ENCODE measurements around the gene TRAF3. TPM values are rescaled to one million over a fixed set of nuclear protein-coding genes. Genes with fewer than 3 reads are reported as not detected.

TRAF3 gene
- total and polyA plus RNA-seq, 4 donors: 2.1 to 12.0 (median 5.2) TPM

DNA sequence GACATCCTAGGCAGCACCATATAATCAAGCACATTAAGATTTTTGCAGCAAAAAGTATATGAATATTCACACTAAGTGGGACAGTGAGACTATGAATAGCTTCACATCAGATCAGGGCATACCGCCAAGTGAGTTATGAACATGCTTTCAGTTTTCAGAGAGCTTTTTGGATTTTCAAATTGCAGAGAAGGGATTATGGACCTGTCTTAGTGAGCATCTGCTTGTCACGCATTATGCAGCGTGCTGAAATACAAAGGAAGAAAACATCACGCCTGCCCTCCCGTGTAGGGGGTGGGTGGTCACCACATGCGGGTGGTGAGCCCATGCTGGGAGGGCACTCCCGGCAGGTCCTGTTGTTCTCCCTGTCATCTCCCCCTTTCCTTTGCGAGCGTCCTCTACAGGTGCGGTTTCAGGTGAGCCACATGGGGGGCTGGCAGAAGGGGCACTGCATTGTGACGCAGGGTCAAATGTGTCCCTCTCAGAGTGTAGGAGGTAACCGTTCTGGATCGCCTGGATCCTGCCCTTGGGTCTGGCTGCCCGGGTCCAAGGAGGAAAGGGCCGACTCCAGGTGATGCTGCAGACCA is 42.6 kb downstream of the TRAF3 start:
- peak overlapping the region in 1 of 2 donors; percentile 25 for H3K27ac ChIP-seq (ENCODE audit: low read depth in 1 of 2, low read length in 2 of 2)
- DNase-seq (ENCODE audit: low spot score): no peak
- 85% methylated on average over 15 of the region's 15 CpGs for WGBS
- H3K9ac ChIP-seq (ENCODE audit: low read depth in 1 of 2, low read length in 2 of 2): no peak overlapping the region
- no peaks in the 10 kb centered on the region for H3K36me3 ChIP-seq (ENCODE audit: control insufficient read depth in 4 of 4, insufficient read depth in 3 of 4, low read depth in 1 of 4, low read length in 3 of 4)
- no peak overlapping the region for H3K4me3 ChIP-seq (ENCODE audit: low read depth in 1 of 3, low read length in 3 of 3)
- H3K9me3 ChIP-seq (ENCODE audit: control insufficient read depth in 4 of 4, low read length in 3 of 4): no peaks in the 10 kb centered on the region
- no peaks in the 10 kb centered on the region for H3K27me3 ChIP-seq (ENCODE audit: control insufficient read depth in 4 of 4, insufficient read depth in 4 of 4, low read length in 3 of 4)
- no peak for TF ChIP-seq FOXA2 (IDR thresholded peaks at IDR 0.05)
- no peak for TF ChIP-seq YY1 (IDR thresholded peaks at IDR 0.05)
- peaks cover 5 to 34% (median 25%) of the 10 kb centered on the region in 4 donors for H3K4me1 ChIP-seq (ENCODE audit: control insufficient read depth in 4 of 4, insufficient read depth in 4 of 4, low read length in 3 of 4)

DNA sequence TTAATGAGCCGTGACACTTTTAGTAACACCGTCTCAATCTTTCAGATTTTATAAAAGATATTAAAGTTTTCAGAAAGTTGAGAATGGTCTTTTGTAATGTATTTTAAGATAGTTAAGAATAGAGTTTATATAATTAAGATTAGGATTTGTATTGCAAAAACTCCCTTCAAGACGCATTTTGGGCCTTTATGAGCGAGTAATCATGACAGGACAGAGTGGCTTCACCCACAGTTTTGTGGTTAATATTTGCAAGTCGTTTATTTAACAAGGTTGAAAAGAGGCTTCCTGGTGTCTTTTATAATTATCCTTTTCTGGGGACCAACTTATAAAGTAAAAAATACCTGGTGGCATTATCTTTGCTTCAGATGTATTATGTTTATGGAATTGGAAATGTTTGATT is 44.0 kb downstream of the TRAF3 start:
- no peak for DNase-seq (ENCODE audit: low spot score)
- Histone ChIP-seq H3K9me3 (ENCODE audit: control insufficient read depth in 4 of 4, low read length in 3 of 4) (no peaks in the 10 kb centered on the region), H3K36me3 (ENCODE audit: control insufficient read depth in 4 of 4, insufficient read depth in 3 of 4, low read depth in 1 of 4, low read length in 3 of 4) (no peaks in the 10 kb centered on the region), H3K4me1 (ENCODE audit: control insufficient read depth in 4 of 4, insufficient read depth in 4 of 4, low read length in 3 of 4) (peaks cover 9 to 40% (median 32%) of the 10 kb centered on the region in 4 donors), H3K27ac (ENCODE audit: low read depth in 1 of 2, low read length in 2 of 2) (no peak overlapping the region), H3K27me3 (ENCODE audit: control insufficient read depth in 4 of 4, insufficient read depth in 4 of 4, low read length in 3 of 4) (no peaks in the 10 kb centered on the region), H3K9ac (ENCODE audit: low read depth in 1 of 2, low read length in 2 of 2) (no peak overlapping the region), H3K4me3 (ENCODE audit: low read depth in 1 of 3, low read length in 3 of 3) (no peak overlapping the region)
- 84% methylated on average over 5 of the region's 5 CpGs for WGBS
- TF ChIP-seq, protein P1, sequence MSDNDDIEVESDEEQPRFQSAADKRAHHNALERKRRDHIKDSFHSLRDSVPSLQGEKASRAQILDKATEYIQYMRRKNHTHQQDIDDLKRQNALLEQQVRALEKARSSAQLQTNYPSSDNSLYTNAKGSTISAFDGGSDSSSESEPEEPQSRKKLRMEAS (IDR thresholded peaks at IDR 0.05): no peak
- TF ChIP-seq HNF4G (IDR thresholded peaks at IDR 0.05) (no peak), HNF4A (conservative IDR thresholded peaks at IDR 0.05) (no peak), NR2F2 (IDR thresholded peaks at IDR 0.05) (no peak), GABPA (IDR thresholded peaks at IDR 0.05 in 1 of 2, conservative IDR thresholded peaks at IDR 0.05 in 1 of 2) (no peak)
- TF ChIP-seq, protein P2, sequence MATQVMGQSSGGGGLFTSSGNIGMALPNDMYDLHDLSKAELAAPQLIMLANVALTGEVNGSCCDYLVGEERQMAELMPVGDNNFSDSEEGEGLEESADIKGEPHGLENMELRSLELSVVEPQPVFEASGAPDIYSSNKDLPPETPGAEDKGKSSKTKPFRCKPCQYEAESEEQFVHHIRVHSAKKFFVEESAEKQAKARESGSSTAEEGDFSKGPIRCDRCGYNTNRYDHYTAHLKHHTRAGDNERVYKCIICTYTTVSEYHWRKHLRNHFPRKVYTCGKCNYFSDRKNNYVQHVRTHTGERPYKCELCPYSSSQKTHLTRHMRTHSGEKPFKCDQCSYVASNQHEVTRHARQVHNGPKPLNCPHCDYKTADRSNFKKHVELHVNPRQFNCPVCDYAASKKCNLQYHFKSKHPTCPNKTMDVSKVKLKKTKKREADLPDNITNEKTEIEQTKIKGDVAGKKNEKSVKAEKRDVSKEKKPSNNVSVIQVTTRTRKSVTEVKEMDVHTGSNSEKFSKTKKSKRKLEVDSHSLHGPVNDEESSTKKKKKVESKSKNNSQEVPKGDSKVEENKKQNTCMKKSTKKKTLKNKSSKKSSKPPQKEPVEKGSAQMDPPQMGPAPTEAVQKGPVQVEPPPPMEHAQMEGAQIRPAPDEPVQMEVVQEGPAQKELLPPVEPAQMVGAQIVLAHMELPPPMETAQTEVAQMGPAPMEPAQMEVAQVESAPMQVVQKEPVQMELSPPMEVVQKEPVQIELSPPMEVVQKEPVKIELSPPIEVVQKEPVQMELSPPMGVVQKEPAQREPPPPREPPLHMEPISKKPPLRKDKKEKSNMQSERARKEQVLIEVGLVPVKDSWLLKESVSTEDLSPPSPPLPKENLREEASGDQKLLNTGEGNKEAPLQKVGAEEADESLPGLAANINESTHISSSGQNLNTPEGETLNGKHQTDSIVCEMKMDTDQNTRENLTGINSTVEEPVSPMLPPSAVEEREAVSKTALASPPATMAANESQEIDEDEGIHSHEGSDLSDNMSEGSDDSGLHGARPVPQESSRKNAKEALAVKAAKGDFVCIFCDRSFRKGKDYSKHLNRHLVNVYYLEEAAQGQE (IDR thresholded peaks at IDR 0.05): no peak
- TF ChIP-seq, protein P3, sequence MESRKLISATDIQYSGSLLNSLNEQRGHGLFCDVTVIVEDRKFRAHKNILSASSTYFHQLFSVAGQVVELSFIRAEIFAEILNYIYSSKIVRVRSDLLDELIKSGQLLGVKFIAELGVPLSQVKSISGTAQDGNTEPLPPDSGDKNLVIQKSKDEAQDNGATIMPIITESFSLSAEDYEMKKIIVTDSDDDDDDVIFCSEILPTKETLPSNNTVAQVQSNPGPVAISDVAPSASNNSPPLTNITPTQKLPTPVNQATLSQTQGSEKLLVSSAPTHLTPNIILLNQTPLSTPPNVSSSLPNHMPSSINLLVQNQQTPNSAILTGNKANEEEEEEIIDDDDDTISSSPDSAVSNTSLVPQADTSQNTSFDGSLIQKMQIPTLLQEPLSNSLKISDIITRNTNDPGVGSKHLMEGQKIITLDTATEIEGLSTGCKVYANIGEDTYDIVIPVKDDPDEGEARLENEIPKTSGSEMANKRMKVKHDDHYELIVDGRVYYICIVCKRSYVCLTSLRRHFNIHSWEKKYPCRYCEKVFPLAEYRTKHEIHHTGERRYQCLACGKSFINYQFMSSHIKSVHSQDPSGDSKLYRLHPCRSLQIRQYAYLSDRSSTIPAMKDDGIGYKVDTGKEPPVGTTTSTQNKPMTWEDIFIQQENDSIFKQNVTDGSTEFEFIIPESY (IDR thresholded peaks at IDR 0.05): no peak

DNA sequence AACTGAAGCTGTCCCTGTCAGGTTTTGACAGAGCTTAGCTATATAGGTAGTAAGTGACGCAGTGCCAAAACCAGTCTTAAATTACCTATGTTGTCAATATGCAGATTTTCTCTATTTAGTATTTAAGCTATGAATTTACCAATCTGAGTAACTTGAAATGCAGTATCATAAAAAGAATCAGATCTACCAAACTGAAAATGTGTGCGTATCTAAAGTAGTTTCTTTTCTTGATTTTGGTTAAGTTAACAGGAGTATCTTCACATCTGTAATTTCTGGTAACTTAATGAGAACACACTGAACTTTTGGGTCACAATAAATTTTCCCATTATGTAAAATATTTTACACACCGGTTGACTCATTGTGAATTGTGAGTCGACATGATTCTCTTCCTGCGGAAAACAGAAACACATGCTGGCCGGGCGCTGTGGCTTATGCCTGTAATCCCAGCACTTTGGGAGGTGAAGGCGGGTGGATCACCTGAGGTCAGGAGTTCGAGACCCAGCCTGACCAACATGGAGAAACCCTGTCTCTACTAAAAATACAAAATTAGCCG is 45.1 kb downstream of the TRAF3 start:
- H3K4me1 ChIP-seq (ENCODE audit: control insufficient read depth in 4 of 4, insufficient read depth in 4 of 4, low read length in 3 of 4): peaks cover 9 to 36% (median 29%) of the 10 kb centered on the region in 4 donors
- H3K27ac ChIP-seq (ENCODE audit: low read depth in 1 of 2, low read length in 2 of 2): no peak overlapping the region
- WGBS: 93% methylated on average over 10 of the region's 10 CpGs
- H3K27me3 ChIP-seq (ENCODE audit: control insufficient read depth in 4 of 4, insufficient read depth in 4 of 4, low read length in 3 of 4): no peaks in the 10 kb centered on the region
- H3K9ac ChIP-seq (ENCODE audit: low read depth in 1 of 2, low read length in 2 of 2): no peak overlapping the region
- no peaks in the 10 kb centered on the region for H3K9me3 ChIP-seq (ENCODE audit: control insufficient read depth in 4 of 4, low read length in 3 of 4)
- no peaks in the 10 kb centered on the region for H3K36me3 ChIP-seq (ENCODE audit: control insufficient read depth in 4 of 4, insufficient read depth in 3 of 4, low read depth in 1 of 4, low read length in 3 of 4)
- no peak overlapping the region for H3K4me3 ChIP-seq (ENCODE audit: low read depth in 1 of 3, low read length in 3 of 3)
- DNase-seq (ENCODE audit: low spot score): no peak
- TF ChIP-seq, protein P4, sequence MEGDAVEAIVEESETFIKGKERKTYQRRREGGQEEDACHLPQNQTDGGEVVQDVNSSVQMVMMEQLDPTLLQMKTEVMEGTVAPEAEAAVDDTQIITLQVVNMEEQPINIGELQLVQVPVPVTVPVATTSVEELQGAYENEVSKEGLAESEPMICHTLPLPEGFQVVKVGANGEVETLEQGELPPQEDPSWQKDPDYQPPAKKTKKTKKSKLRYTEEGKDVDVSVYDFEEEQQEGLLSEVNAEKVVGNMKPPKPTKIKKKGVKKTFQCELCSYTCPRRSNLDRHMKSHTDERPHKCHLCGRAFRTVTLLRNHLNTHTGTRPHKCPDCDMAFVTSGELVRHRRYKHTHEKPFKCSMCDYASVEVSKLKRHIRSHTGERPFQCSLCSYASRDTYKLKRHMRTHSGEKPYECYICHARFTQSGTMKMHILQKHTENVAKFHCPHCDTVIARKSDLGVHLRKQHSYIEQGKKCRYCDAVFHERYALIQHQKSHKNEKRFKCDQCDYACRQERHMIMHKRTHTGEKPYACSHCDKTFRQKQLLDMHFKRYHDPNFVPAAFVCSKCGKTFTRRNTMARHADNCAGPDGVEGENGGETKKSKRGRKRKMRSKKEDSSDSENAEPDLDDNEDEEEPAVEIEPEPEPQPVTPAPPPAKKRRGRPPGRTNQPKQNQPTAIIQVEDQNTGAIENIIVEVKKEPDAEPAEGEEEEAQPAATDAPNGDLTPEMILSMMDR (IDR thresholded peaks at IDR 0.05; ENCODE audit: low read depth, low read length, missing input control): no peak
- TF ChIP-seq HNF4A (conservative IDR thresholded peaks at IDR 0.05): no peak
- TF ChIP-seq, protein P1 (IDR thresholded peaks at IDR 0.05): no peak
- TF ChIP-seq, protein P3 (IDR thresholded peaks at IDR 0.05): no peak
- no peak for TF ChIP-seq SP1 (IDR thresholded peaks at IDR 0.05)
- TF ChIP-seq, protein P2 (IDR thresholded peaks at IDR 0.05): no peak
- no peak for TF ChIP-seq NR2F2 (IDR thresholded peaks at IDR 0.05)

Measured in liver (tissue), 9 donors.